Measurements from ENCODE around the gene TUBG1. TPM values are rescaled to one million over a fixed set of nuclear protein-coding genes. Genes with fewer than 3 reads are reported as not detected.

Gene TUBG1
- total and polyA plus RNA-seq, 2 of the 8 experiments (the other 6 are each of a cell fraction or from before 2014, with no cell fraction given): 109 to 208 TPM

DNA sequence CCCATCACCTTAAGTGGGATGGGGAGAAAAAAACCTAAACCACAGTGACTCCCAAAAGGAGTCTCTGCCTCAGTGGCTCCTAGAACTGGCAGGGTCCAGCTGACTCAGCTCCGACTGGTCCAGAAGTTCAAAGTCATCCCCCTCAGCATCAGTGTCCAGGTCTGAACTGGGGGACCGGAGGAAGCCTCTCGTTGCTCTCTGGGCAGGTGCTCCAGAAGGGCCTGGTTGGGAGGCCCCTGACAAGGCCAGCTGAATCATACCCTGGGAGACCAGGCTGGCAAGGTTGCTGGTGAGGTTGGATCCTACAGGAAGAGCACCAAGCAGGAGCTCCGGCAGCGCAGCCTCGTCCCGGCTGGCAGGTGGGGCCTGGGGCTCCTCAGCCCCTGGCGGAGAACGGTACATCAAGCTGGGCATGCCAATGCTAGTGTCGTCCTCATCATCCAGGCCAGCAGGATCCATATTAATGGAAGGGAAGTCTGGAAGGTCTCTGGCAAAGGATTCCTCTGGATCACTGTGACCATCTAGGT is 27.7 kb upstream of the TUBG1 start:
- Histone ChIP-seq H4K8ac (ENCODE audit: extremely low read depth, insufficient read depth, low read length) (no peak overlapping the region), H2AFZ (ENCODE audit: low read length) (no peak overlapping the region), H3K36me3 (ENCODE audit: control insufficient read depth in 2 of 4, insufficient read depth in 4 of 4, low read length in 3 of 4) (peaks cover 14 to 47% (median 33%) of the 10 kb centered on the region in 4 experiments), H2BK15ac (ENCODE audit: low read length) (no peak overlapping the region), H2AK5ac (ENCODE audit: low read depth, low read length) (no peak overlapping the region), H3K4me3 (ENCODE audit: extremely low read depth in 1 of 4, insufficient read depth in 2 of 4, low read depth in 3 of 4, low read length in 4 of 4) (no peak overlapping the region), H3K23me2 (ENCODE audit: low read depth, low read length) (peaks cover 6% of the 10 kb centered on the region), H3K79me2 (ENCODE audit: control insufficient read depth in 1 of 2, insufficient read depth in 2 of 2, low read length in 2 of 2) (peaks cover 0 to 6% of the 10 kb centered on the region in 2 experiments; a peak in 2 of 4 replicates), H2BK20ac (ENCODE audit: low read length) (no peak overlapping the region), H3K79me1 (ENCODE audit: low read depth, low read length) (no peaks in the 10 kb centered on the region), H3K4me1 (replicated peaks in 1 of 4; ENCODE audit: control insufficient read depth in 3 of 4, insufficient read depth in 4 of 4, low read length in 3 of 4) (no peaks in the 10 kb centered on the region), H3K9me3 (ENCODE audit: insufficient read depth in 2 of 2, low read depth in 1 of 2, low read length in 1 of 2) (no peaks in the 10 kb centered on the region), H4K91ac (replicated peaks; ENCODE audit: insufficient read length, low read length) (no peak overlapping the region), H3K4me2 (ENCODE audit: insufficient read depth in 1 of 2, low read depth in 2 of 2, low read length in 2 of 2) (no peak overlapping the region), H2BK120ac (replicated peaks; ENCODE audit: low read depth, low read length) (no peak overlapping the region), H3K14ac (ENCODE audit: insufficient read length) (no peak overlapping the region), H4K20me1 (replicated peaks in 1 of 2; ENCODE audit: control insufficient read depth in 1 of 2, insufficient read depth in 2 of 2, low read length in 2 of 2) (no peaks in the 10 kb centered on the region), H3K9ac (replicated peaks in 1 of 4; ENCODE audit: extremely low read depth in 1 of 4, low read depth in 3 of 4, low read length in 3 of 4) (no peak overlapping the region), H4K5ac (ENCODE audit: insufficient read length, low read depth, low read length) (no peak overlapping the region), H3K4ac (replicated peaks; ENCODE audit: insufficient read length, low read depth, low read length) (no peak overlapping the region), H3K27ac (ENCODE audit: low read depth, low read length) (no peak overlapping the region), H3K27me3 (replicated peaks in 1 of 4; ENCODE audit: control insufficient read depth in 3 of 4, extremely low read depth in 1 of 4, insufficient read depth in 3 of 4, low read length in 3 of 4) (no peaks in the 10 kb centered on the region), H3K56ac (replicated peaks; ENCODE audit: insufficient read length, low read depth, low read length) (no peak overlapping the region), H3K23ac (ENCODE audit: insufficient read length) (no peak overlapping the region), H2BK5ac (ENCODE audit: low read depth, low read length) (no peak overlapping the region), H2BK12ac (ENCODE audit: low read depth, low read length) (no peak overlapping the region), H3K18ac (ENCODE audit: extremely low read depth, low read length) (no peak overlapping the region)
- FAIRE-seq (no peak), DNase-seq (ENCODE audit: low read depth in 1 of 2, low spot score in 2 of 2) (no peak)
- CTCF ChIA-PET (ENCODE audit: partially characterized antibody): interaction anchor here (0.6 to 1.2 kb wide), 5 partner anchors 8 to 125 kb away, joined by 3 to 4 read pairs (median 3); no protein-coding TSS in a partner anchor
- POLR2A ChIA-PET (ENCODE audit: partially characterized antibody): interaction anchor here (1.6 kb wide), 1 partner anchor 18 kb away, joined by 3 read pairs; no protein-coding TSS in a partner anchor
- WGBS, 2 experiments (ENCODE audit: extremely low coverage in 1 of 2, insufficient coverage in 1 of 2, insufficient read length in 1 of 2, insufficient replicate concordance in 2 of 2, low coverage in 1 of 2, low lambda C conversion rate in 2 of 2, missing lambda C conversion rate in 1 of 2): 97% methylated on average over 10 of the region's 10 CpGs; no CpG with 5 or more reads in 1 of the 2 experiments
- TF ChIP-seq, protein P1, sequence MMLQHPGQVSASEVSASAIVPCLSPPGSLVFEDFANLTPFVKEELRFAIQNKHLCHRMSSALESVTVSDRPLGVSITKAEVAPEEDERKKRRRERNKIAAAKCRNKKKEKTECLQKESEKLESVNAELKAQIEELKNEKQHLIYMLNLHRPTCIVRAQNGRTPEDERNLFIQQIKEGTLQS (IDR thresholded peaks at IDR 0.05; ENCODE audit: insufficient read depth, low read depth, low read length): no peak
- no peak for TF ChIP-seq NANOG (IDR thresholded peaks at IDR 0.05; ENCODE audit: insufficient read depth, low read depth, low read length, poor library complexity, severe bottlenecking)
- TF ChIP-seq EP300 (IDR thresholded peaks at IDR 0.05; ENCODE audit: borderline replicate concordance in 1 of 2, low read depth in 2 of 2, low read length in 2 of 2): no peak
- no peak for TF ChIP-seq CTBP2 (IDR thresholded peaks at IDR 0.05; ENCODE audit: borderline replicate concordance, insufficient read depth, insufficient read length, low read length)
- TF ChIP-seq TCF12 (IDR thresholded peaks at IDR 0.05; ENCODE audit: low read depth, low read length): no peak
- TF ChIP-seq SIRT6 (IDR thresholded peaks at IDR 0.05; ENCODE audit: low read length): no peak
- TF ChIP-seq TAF1 (IDR thresholded peaks at IDR 0.05; ENCODE audit: low read depth, low read length): no peak

Measured in H1 (cell line).